HG02981 (cell line): ENCODE results near the gene MRPL17.
"Not testable (repeated sequence)": the region's sequence is repeated elsewhere in the genome, so short reads cannot be mapped to it uniquely, and the experiment has no call there.

Experiments
- ATAC-seq: cut with Tn5 transposase; IDR thresholded peaks from one replicate; pipeline ENCODE4 v1.9.1; 2021; ENCODE audit warnings: mild to moderate bottlenecking, moderate library complexity; ENCODE audit not compliant: unreplicated experiment

Gene MRPL17

DNA sequence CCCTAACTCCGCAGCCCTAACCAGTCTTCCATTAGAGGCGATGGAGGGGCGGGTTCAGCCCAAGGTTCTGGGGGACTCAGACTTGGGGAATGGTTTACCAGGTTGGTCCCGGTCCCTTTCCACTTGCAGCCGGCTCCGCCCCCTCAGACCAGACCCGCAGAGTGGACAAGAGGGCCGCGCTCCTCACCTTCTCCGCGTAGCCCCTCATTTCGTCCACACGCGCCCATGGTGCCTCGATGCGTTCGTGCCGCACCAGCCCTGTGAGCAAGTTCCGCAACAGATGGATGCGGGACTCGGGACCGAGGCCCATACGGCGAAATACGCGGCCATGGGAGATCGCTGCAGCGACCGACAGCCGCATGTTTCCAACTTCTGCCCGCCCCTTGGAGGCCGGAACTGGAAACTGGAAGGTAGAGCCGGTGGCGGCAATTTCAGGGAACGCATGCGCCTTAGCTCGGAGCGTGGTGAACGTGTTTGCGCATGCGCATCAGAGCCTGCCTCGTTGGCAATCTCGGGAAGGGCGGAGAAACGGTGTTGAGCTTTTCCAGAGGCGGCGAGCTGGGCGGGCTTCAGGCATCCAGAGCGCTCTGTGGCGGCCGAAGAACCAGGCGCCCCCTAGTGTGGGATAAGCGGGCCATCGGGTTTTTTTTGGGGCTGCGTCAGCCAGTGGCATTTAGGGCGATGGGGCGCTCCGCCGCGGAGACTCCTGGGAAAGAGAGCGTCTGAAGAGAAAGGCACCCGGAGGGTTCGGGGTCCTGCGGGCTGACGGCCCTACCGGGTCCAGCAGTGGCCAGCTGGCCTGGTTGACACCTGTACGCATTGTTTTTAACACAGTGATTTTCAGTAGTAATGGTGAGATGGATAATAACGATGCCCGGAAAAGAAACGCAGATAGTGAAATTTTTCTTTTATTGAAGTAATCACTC, at the start of gene MRPL17:
TSS of gene MRPL17 (minus strand) at position 405 of the 926 bp plus-strand sequence. CDS start at position 361, 44 bp downstream.
- peak; percentile 91 for ATAC-seq

DNA sequence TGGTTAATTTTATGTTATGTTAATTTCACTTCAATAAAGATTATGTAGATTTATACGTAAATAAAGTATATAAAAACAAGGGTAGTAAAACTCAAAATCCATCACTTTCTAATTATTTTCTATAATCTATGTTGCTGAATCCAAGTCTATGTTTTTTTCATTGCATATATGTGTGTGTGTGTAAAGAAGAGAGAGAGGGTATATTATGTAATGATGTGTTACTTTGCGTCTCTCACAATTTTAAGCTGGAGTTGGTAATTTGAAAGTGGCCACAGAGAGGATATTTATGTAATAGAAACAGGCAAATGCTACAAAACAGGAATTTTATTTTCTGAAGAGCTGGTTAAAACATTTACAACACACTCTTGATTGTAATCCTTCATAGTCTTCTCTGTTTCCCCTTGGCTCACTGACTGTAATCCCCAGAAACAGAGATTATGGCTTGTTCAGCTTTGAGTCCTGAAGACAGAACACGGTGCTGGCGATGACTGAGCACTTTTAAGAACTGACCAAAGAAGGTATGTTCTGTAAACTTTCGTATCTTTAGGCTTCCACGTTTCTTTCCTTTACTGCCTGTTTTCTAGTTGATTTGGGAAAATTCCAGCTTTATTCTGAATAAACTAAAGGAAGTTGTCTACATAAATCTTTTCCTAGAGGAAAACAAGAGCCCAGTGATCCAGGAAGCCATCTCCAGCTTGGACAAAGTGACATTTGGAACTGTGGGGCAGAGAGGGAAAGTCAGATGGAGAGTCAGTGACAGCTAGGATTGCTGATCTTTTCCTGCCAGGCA, 45.0 kb upstream of the MRPL17 start:
- ATAC-seq, result no peak

DNA sequence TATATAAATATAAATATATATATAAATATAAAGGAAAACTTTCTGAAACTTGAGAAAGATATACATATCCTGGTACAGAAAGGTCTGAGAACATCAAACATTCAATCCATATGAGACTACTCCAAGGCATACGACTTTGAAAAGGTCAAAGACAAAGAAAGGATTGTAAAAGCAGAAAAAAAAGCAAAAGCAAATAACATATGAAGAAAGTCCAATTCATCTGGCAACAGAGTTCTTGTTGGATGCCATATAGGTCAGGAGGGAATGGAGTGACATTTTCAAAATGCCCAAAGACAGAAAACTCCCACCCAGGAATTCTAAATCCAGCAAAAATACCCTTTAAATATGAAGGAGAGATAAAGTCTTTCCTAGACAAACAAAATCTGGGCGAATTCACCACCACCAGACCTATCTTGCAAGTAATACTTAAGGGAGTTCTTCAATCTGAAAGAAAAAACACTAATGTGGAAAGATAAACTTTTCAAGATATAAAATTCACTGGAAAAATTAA, 42.3 kb upstream of the MRPL17 start:
- no peak for ATAC-seq

DNA sequence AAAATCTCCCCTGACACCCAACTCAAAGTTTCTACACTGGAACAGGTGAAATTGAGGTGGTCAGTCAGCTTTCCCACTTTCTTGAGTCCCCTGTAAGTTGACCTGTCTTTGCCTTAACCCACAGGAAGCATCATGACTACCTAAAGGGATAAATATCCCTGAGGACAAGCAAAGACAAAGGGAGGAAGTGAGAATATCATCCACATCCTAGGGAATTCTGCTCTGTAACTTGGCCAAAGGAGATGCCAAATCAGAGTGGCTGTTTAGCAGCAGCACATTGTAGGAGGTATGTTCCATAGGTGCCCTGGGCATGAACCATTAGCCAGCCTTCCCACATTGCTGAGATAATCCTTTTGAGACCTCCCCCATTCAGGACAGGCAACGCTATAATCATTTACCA, 40.9 kb upstream of the MRPL17 start:
- no peak for ATAC-seq

DNA sequence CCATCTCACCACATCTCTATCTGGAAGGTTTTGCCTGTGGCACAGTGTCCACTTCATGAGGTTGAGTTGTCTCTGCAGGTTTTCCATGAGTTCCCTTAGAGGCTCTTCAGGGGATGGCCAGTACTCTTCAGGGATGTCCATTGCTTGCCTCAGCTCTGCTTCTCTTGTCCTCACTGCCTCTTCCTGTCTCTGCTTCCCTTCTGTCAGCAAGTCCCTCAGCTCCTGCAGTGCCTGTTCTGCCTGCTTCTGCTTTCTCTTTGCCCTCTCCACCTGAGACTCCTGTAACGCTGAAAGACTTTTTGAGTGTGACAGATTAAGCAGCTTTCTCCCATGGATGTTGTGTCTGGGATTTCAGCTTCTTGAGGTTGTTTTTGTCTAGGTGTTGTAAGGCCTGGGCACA, 38.2 kb upstream of the MRPL17 start:
- no peak for ATAC-seq

DNA sequence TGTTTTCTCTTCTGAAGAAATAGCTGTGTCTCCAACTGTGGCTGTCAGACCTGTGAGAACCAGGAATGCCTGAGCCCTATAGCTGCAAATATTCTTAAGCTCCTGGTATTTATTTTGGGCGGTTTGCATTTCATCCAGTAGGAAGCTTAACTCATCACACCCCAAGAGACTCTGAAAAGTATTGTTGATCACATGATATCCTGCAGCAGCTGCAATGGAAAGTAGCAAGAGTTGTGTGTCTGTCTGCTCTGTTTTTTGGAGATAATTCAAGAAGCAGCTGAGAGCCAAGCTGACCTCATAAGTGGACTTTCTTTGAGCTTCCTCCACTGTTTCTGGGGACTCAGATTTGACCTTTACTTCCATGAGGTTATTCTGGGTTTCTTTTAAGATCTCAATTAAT, 36.4 kb upstream of the MRPL17 start:
- ATAC-seq, result no peak

GRCh38 chr11:6717426-6717825, 34.3 kb upstream of the MRPL17 start:
- no peak for ATAC-seq

DNA sequence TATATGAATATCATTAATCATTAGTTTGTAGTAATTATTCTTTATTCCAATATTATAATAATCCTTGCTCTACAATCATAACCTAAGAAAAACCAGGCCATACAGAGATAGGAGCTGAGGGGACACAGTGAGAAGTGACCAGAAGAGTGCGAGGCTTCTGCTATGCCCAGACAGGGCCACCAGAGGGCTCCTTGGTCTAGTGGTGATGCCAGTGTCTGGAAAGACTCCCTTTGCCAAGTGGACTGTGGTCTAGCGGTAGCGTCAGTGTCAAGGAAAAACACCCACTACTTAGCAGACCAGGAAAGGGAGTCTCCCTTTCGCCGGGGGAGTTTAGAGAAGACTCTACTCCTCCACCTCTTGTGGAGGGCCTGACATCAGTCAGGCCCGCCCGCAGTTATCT, 28.4 kb upstream of the MRPL17 start:
- not testable (repeated sequence) for ATAC-seq

GRCh38 chr11:6708876-6709275, 25.7 kb upstream of the MRPL17 start:
- no peak for ATAC-seq

DNA sequence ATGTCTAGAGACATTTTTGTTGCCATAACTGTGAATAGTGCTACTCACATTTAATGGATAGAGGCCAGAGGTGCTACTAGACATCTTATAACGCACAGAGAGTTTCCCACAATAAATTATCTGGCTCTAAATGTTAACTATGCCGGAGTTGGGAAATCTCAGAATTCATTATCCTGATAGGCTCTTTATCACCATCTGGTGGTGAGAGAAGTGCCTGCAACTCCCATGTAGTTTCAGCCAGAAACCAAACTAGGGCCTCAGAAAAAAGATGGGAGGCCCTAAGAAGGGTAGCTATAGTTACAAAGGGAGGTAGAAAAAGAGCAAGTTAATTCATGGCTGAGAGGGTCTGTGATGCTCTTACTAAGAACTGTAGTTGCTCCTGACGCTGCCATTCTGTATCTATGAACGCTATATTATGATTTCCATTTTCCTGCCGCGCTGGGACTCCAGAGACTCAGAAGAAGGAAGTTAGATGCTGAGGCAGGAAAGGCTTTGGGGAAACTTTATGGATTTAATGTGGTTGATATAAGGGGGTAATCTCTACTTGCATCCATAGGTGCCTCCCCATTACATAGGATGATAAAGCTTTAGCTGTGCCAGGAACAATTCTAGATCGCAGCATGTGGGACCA, 22.9 kb upstream of the MRPL17 start:
- no peak for ATAC-seq

GRCh38 chr11:6703247-6704063, 20.3 kb upstream of the MRPL17 start:
- no peak for ATAC-seq

- ATAC-seq, result not testable (repeated sequence)
Measured at GRCh38 chr11:6701955-6702354, 18.8 kb upstream of the MRPL17 start.

GRCh38 chr11:6695377-6695776, 12.2 kb upstream of the MRPL17 start:
- no peak for ATAC-seq

DNA sequence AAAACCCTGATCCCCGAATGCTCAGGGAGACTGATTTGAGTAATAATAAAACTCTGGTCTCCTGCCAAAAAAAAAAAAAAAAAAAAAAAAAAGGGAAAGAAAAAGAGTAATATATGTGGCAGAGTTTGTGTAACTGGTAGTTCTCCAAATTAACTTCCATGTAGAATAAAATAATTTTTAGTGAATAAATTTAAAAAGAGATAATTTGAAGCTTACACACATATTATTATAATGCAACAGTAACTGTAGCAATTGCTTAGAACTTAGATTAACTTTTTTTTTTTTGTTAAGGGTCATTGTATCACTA, 11.0 kb upstream of the MRPL17 start:
- ATAC-seq, result no peak

DNA sequence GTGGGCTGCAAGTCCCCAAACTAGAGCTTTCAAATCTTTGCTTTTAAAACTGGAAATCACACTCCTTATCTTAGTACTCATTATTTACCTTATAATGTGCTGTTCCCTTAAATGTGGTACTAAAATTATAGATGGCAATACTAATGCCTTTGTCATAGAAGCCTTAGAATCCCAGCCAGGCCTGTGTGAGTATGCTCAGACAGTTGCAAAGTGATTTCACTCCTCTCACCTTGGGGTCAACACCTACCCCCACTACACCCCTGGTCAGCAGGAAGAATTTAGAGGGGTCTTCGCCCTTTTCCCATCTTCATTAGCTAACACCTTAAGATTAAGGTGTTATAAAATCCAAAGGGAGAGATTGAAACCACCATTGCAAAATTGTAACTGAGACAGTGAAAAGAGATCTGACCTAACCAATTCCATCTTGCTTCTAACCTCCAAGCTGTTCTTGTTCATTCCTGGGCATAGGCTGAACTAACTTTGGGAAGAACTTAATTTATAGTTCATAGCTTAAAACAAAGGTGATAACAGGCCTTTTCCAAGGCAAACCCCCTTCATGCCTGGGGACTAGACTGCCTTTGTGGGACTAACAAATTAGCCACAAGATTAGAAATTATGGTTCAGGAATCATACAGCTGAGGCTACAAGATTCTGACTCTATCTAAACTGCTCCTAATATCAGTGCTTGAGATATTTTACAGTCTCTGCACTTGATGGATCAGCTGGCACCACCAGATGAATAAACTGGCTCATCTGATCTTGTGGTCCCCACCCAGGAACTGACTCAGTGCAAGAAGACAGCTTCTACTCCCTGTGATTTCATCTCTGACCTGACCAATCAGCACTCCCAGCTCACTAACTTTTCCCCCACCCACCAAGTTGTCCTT, 10.4 kb upstream of the MRPL17 start:
- no peak for ATAC-seq

DNA sequence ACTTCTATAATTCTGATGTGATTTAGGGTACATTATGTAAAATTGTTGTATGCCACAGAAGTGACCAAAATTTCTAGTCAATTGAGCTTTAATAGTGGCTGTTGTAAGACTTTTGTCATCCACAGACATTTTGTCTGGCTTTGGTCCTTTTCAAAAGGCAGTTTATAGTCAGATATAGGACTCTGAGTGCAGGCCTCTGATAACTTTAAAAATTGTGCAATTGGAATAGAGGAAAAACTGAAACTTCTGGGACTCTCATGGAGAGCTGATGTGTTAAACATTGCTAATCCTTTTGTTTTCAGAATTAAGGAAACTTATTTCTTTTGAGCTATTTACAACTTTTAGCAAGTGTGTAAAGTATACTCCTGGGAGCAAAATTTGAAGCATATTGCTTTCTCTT, 9.0 kb upstream of the MRPL17 start:
- ATAC-seq, result no peak

DNA sequence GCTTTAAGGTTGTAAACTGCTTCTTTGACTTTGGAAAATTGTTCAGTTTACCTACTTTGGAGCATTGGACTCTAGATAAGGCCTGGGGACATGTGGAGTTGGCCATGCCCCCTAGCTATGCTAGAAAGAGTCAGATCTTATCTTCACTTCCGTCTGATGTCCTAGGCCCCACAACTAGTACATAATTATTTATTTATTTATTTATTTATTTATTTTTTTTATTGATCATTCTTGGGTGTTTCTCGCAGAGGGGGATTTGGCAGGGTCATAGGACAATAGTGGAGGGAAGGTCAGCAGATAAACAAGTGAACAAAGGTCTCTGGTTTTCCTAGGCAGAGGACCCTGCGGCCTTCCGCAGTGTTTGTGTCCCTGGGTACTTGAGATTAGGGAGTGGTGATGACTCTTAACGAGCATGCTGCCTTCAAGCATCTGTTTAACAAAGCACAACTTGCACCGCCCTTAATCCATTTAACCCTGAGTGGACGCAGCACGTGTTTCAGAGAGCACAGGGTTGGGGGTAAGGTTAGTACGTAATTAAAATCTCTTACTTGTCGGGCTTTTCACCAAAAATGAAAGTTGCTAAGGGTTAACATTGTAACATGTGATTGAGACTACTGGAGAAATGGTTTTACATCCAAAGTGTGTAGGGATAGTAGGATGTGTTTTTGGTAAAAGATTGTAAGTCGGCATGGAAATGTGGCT, 7.4 kb upstream of the MRPL17 start:
- not testable (repeated sequence) for ATAC-seq

DNA sequence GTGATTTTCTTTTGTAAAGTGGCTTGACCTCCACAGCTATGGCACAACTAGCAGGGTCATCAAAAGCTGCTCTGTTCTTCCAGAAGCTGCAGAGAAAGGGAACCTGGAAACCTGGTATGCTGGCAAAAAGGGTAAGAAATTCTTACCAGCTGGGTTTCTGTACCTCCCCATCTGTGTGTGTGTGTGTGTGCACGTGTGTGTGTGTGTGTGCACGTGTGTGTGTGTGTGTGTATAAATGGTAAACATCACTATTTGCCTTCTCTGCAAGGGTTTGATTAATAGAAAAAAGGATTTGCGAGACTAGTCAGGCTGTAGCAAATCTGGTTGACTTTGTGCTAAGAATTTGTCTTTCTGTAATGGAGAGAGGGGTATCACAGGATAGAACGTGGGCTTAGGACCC, 4.7 kb upstream of the MRPL17 start:
- no peak for ATAC-seq

DNA sequence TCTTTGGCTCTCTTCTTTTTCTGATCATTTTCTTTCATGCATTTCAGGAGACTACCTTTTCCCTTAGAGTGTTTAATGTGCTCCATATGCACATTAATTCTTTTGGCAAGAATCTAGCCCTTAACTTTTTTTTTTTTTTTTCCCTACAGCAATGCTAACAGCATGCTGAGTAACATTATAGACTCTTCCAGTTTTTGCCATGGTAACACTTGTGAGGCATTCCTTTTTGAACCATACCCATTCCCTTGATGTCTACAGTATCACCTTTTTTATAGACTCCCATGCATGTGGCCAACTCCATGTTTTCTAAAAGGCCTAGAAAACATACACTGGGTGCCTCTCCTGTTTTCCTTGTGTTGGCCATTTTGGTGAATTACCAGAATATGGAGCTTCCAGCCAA, 2.9 kb upstream of the MRPL17 start:
- no peak for ATAC-seq
